Measurements from ENCODE around the gene MAD1L1.

The MAD1L1 gene

DNA sequence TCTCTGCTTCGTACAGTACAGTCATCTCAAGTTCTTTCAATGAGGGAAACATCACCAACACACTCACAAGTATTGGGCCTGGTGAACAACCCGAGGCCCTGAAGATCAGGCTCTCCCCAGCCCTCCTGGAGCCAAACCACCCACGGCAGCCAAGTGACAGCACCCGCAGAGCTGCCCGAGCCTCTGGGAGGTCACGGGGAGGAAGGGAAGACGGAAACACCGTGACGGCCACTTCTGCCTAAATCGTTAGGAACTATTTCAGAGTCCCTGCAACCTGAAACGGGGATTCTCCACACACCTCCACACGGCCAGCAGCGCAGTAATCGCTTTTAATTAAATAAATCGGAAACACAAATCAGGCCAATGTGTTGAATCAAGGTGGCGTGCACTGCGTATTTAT, 222.6 kb downstream of the MAD1L1 start:
- H3K36me3 ChIP-seq (ENCODE audit: insufficient read depth, low read length), result no peaks in the 10 kb centered on the region; the same call in 1 of the 2 replicates
- no peaks in the 10 kb centered on the region for H3K9me3 ChIP-seq (ENCODE audit: low read depth, low read length)
- no peak for DNase-seq (ENCODE audit: low read depth, low spot score)
- H3K4me3 ChIP-seq, result no peak overlapping the region
- no peak overlapping the region for H3K27ac ChIP-seq
- no peak for TF ChIP-seq POLR2AphosphoS5 (IDR thresholded peaks at IDR 0.05; ENCODE audit: borderline replicate concordance, low read depth, low read length)
- TF ChIP-seq EZH2 (IDR thresholded peaks at IDR 0.05), result no peak
- TF ChIP-seq FOXP2 (optimal IDR thresholded peaks at IDR 0.05; ENCODE audit: control extremely low read depth, extremely low read length, insufficient read depth), result no peak
- H3K9ac ChIP-seq (ENCODE audit: insufficient read length), result no peak overlapping the region

- H3K9ac ChIP-seq (ENCODE audit: insufficient read length), result no peak overlapping the region
- no peak for DNase-seq (ENCODE audit: low read depth, low spot score)
- no peak overlapping the region for H3K4me3 ChIP-seq
- no peaks in the 10 kb centered on the region; the same call in 1 of the 2 replicates for H3K36me3 ChIP-seq (ENCODE audit: insufficient read depth, low read length)
- no peak overlapping the region for H3K27ac ChIP-seq
- no peaks in the 10 kb centered on the region for H3K9me3 ChIP-seq (ENCODE audit: low read depth, low read length)
- TF ChIP-seq EZH2 (IDR thresholded peaks at IDR 0.05), result no peak
- TF ChIP-seq POLR2AphosphoS5 (IDR thresholded peaks at IDR 0.05; ENCODE audit: borderline replicate concordance, low read depth, low read length), result no peak
- no peak for TF ChIP-seq FOXP2 (optimal IDR thresholded peaks at IDR 0.05; ENCODE audit: control extremely low read depth, extremely low read length, insufficient read depth)
Observed at GRCh38 chr7:2009541-2010001, 223.2 kb downstream of the MAD1L1 start.

GRCh38 chr7:2008936-2009540, 223.7 kb downstream of the MAD1L1 start:
- H3K9me3 ChIP-seq (ENCODE audit: low read depth, low read length), result no peaks in the 10 kb centered on the region
- no peak overlapping the region for H3K4me3 ChIP-seq
- DNase-seq (ENCODE audit: low read depth, low spot score), result no peak
- TF ChIP-seq POLR2AphosphoS5 (IDR thresholded peaks at IDR 0.05; ENCODE audit: borderline replicate concordance, low read depth, low read length), result no peak
- no peak for TF ChIP-seq EZH2 (IDR thresholded peaks at IDR 0.05)
- no peak for TF ChIP-seq FOXP2 (optimal IDR thresholded peaks at IDR 0.05; ENCODE audit: control extremely low read depth, extremely low read length, insufficient read depth)
- no peak overlapping the region for H3K27ac ChIP-seq
- H3K36me3 ChIP-seq (ENCODE audit: insufficient read depth, low read length), result no peaks in the 10 kb centered on the region; the same call in 1 of the 2 replicates
- no peak overlapping the region for H3K9ac ChIP-seq (ENCODE audit: insufficient read length)

GRCh38 chr7:2008101-2008935, 224.4 kb downstream of the MAD1L1 start:
- H3K9ac ChIP-seq (ENCODE audit: insufficient read length), result no peak overlapping the region
- H3K4me3 ChIP-seq, result no peak overlapping the region
- 0 out of 2 replicates have a peak overlapping the region, but pooled peaks have one; percentile 36 for H3K27ac ChIP-seq
- no peaks in the 10 kb centered on the region; the same call in 1 of the 2 replicates for H3K36me3 ChIP-seq (ENCODE audit: insufficient read depth, low read length)
- DNase-seq (ENCODE audit: low read depth, low spot score), result no peak
- no peaks in the 10 kb centered on the region for H3K9me3 ChIP-seq (ENCODE audit: low read depth, low read length)
- TF ChIP-seq EZH2 (IDR thresholded peaks at IDR 0.05) (no peak), POLR2AphosphoS5 (IDR thresholded peaks at IDR 0.05; ENCODE audit: borderline replicate concordance, low read depth, low read length) (no peak), FOXP2 (optimal IDR thresholded peaks at IDR 0.05; ENCODE audit: control extremely low read depth, extremely low read length, insufficient read depth) (no peak)

- Histone ChIP-seq H3K27ac (no peak overlapping the region), H3K36me3 (ENCODE audit: insufficient read depth, low read length) (no peaks in the 10 kb centered on the region; the same call in 1 of the 2 replicates), H3K4me3 (no peak overlapping the region), H3K9me3 (ENCODE audit: low read depth, low read length) (no peaks in the 10 kb centered on the region), H3K9ac (ENCODE audit: insufficient read length) (no peak overlapping the region)
- no peak for DNase-seq (ENCODE audit: low read depth, low spot score)
- TF ChIP-seq EZH2 (IDR thresholded peaks at IDR 0.05), result no peak
- no peak for TF ChIP-seq FOXP2 (optimal IDR thresholded peaks at IDR 0.05; ENCODE audit: control extremely low read depth, extremely low read length, insufficient read depth)
Observed at GRCh38 chr7:2007551-2007950, 225.2 kb downstream of the MAD1L1 start.

DNA sequence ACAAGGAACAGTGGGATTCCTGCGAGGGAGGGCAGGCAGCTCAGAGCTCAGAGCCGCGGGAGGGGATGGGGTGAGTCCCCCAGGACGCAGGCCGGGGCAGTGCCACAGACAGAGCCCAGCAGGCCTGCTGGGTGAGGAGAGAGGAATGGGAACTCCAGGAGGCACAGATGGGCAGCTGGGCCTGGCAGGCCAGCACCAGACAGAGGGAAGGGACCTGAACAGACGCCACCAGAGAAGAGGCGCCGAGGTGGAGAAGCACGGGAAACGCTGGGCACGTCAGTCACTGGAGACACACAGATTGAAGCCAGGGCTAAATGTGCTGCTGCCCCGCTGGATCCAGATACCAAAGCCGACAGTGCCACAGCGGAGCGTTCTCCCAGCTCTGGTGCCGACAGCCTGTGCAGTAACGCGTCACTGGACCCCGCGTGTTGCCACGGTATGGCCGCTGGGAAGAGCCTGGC, 225.8 kb downstream of the MAD1L1 start:
- Histone ChIP-seq H3K9ac (ENCODE audit: insufficient read length) (no peak overlapping the region), H3K27ac (no peak overlapping the region)
- no peak for DNase-seq (ENCODE audit: low read depth, low spot score)

DNA sequence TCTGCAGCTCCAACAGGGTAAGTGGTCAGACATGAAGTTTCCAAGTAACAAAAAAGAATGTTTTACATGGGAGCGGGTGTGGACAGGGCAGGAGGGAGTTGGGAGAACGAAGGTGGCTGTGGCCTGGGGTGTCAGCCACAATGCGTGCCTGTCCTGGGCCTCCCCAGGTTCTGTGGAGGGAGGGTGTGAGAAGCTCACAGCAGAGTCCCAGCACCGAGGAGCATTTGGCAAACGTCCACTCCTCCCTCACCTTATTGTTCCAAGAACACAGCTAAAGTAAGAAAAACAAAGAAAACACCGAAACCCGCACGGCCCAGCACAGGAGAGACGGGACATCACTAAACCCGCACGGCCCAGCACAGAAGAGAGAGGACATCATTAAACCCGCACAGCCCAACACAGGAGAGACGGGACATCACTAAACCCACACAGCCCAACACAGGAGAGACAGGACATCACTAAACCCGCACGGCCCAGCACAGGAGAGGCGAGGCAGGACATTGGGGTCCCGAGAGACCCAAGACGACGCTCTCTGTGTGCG, 226.4 kb downstream of the MAD1L1 start:
- H3K4me3 ChIP-seq, result no peak overlapping the region
- H3K9ac ChIP-seq (ENCODE audit: insufficient read length), result no peak overlapping the region
- no peaks in the 10 kb centered on the region for H3K9me3 ChIP-seq (ENCODE audit: low read depth, low read length)
- TF ChIP-seq EZH2 (IDR thresholded peaks at IDR 0.05), result no peak
- no peak for TF ChIP-seq FOXP2 (optimal IDR thresholded peaks at IDR 0.05; ENCODE audit: control extremely low read depth, extremely low read length, insufficient read depth)
- TF ChIP-seq POLR2AphosphoS5 (IDR thresholded peaks at IDR 0.05; ENCODE audit: borderline replicate concordance, low read depth, low read length), result no peak
- no peaks in the 10 kb centered on the region for H3K36me3 ChIP-seq (ENCODE audit: insufficient read depth, low read length)
- H3K27ac ChIP-seq, result no peak overlapping the region
- no peak for DNase-seq (ENCODE audit: low read depth, low spot score)

More for the DNA sequence above, 225.8 kb downstream of the MAD1L1 start:
- TF ChIP-seq EZH2 (IDR thresholded peaks at IDR 0.05), result no peak
- no peak for TF ChIP-seq FOXP2 (optimal IDR thresholded peaks at IDR 0.05; ENCODE audit: control extremely low read depth, extremely low read length, insufficient read depth)
- no peak for TF ChIP-seq POLR2AphosphoS5 (IDR thresholded peaks at IDR 0.05; ENCODE audit: borderline replicate concordance, low read depth, low read length)
- Histone ChIP-seq H3K9me3 (ENCODE audit: low read depth, low read length) (no peaks in the 10 kb centered on the region), H3K36me3 (ENCODE audit: insufficient read depth, low read length) (no peaks in the 10 kb centered on the region), H3K4me3 (no peak overlapping the region)

GRCh38 chr7:2005786-2006185, 227.0 kb downstream of the MAD1L1 start:
- TF ChIP-seq POLR2AphosphoS5 (IDR thresholded peaks at IDR 0.05; ENCODE audit: borderline replicate concordance, low read depth, low read length) (no peak), FOXP2 (optimal IDR thresholded peaks at IDR 0.05; ENCODE audit: control extremely low read depth, extremely low read length, insufficient read depth) (no peak), EZH2 (IDR thresholded peaks at IDR 0.05) (no peak)
- H3K9me3 ChIP-seq (ENCODE audit: low read depth, low read length), result no peaks in the 10 kb centered on the region
- no peak overlapping the region for H3K9ac ChIP-seq (ENCODE audit: insufficient read length)
- H3K4me3 ChIP-seq, result no peak overlapping the region
- no peak for DNase-seq (ENCODE audit: low read depth, low spot score)
- H3K36me3 ChIP-seq (ENCODE audit: insufficient read depth, low read length), result no peaks in the 10 kb centered on the region
- no peak overlapping the region for H3K27ac ChIP-seq
